IPS DF 4.7 (cell line): Measurements from ENCODE around the gene C2CD4B.

ENCODE experiments used
- DNase-seq: peaks from one replicate; pipeline ENCODE4 v3.0.0-alpha.2; 2013; ENCODE audit warnings: low spot score; ENCODE audit errors: extremely low read depth

The C2CD4B gene, protein sequence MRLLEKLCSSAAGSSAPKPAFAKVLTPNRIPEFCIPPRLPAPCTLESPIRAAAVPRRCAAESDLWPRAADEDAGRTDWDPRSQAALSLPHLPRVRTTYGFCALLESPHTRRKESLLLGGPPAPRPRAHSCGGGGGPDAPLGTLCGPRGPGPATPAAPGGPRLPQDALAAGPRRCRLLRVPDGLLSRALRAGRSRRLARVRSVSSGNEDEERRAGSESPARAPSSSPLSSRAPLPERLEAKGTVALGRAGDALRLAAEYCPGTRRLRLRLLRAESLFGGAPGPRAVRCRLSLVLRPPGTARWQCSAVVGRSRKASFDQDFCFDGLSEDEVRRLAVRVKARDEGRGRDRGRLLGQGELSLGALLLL

DNA sequence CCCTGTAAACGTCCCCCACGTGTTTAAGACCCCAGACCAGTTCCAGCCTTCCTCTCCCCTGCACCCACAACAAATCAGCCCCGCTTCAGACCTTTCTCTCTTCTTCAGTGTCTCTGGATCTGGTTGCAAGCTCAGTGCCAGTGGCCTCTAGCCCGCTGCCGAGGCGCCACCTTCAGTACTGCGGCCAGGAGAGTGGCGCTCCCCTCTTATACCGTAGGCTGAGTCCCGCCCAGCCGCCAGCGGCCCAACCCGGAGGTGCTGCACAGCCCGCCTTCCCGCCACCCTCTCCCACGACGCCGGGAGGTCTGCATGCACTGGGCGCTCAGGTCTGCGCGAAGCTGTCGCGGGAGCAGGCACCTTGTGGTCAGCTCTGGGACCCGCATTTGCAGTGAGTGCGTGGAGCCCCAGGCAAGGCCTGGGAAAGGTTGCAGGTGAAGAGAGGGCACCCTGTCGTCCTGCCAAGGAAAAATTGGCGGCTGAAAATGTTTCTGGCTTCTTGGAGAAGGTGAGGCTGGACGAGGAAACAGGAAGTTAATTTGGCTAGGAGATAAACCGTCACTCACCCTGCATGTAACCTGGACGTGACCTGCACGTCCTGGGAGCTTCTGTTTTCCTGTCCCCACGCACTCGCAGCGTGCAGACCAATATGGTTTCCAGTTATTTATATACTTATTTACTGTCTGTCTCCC, at the start of gene C2CD4B:
Gene C2CD4B (minus strand): TSS at position 182 of the 689 bp plus-strand sequence. CDS start 301 bp downstream, outside the sequence.
- DNase-seq: no peak

DNA sequence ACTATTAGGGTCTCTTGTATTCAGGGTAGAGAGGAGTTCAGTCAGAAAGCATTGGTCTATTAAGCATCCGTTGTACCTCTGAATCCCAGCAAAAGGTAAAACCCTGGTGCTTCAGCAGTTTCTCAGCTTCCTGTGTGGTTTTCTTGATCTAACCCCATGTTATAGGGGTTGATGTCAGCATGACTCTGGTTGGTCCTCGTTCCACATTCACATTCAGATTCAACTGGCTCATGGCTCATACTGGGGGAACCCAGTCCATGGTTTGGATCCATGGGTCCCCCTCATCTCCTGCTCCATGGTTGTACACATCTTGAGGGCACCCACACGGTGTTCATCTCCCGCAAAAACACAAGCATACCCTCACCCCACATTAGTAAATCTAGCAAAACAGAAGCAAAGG, 47.7 kb upstream of the C2CD4B start:
- no peak for DNase-seq

DNA sequence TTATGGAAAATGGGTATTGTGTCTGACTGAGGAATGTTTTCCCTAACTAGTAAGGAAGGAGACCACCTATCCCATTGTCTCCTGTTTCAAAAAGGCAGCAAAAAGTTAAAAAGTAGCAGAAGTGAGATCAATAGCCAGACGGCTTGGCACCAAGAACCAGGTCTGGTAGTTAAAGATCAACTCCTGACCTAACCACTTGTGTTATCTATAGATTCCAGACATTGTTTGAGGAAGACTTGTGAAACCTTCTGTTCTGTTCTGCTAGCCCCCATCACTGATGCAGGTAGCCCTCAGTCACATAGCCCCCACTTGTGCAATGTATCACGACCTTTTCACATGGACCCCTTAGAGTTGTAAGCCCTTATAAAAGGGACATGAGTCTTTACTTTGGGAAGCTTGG, 46.3 kb upstream of the C2CD4B start:
- DNase-seq: no peak

DNA sequence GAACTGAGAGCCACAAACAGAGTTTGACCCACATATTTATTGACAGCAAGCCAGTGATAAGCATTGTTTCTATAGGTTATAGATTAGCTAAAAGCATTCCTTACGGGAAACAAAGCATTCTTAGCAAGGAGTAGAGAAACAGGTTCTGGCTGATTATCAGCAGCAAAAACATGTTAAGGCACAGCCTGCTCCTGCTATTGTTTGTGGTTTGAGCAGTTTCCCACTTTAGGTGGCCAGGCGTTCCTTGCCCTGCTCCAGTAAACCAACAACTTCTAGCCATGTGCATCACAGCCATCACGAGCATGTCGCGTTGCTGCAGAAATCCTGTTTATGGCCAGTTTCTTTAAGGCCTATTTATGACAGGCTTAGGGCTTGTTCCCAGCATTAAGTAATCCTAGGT, 44.7 kb upstream of the C2CD4B start:
- DNase-seq: no peak

DNA sequence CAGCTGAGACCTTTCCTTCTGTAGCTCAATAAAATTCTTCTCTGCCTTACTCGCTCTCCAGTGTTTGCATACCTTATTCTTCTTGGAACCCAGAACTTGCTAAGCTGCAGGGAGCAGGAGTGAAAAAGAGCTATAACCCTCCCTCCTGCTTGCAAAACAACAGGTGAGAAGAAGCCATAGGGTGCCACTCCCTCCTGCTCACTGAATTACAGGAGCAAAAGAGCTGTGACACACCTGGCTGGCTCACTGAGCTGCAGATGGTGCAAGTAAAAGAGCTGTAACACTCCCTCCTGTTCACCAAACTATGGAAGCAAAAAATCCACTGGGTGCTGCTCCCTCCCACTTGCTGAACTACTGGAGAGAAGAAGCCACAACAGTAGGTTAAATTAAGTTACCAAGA, 44.2 kb upstream of the C2CD4B start:
- DNase-seq: no peak

DNA sequence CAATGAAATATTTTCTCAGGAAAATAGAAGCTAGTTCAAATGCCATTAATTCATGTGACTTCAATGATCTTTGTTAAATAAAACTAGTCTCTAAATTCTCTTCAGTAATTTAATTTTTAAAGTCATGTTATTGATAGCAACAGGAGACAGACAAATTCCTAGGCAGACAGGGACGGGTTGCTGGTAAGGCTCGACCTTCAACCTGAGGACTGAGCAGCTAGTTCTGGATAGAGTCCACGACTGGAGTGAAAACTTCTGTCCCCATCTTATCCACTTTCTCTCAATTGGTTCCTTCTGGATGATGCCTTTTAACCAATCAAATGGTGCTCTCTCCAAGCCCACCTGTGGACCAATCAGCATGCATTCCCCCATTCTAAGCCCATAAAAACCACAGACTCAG, 43.8 kb upstream of the C2CD4B start:
- DNase-seq: no peak

DNA sequence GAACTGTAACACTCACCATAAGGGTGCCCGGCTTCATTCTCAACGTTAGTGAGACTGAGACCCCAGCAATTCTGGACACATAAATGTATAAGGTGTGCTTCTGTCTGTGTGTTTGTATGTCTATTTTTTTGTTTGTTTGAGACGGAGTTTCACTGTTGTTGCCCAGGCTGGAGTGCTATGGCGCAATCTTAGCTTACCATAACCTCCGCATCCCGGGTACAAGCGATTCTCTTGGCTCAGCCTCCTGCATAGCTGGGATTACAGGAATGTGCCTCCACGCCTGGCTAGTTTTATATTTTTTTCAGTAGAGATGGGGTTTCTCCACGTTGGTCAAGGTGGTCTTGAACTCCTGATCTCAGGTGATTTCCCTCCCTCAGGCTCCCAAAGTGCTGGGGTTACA, 43.3 kb upstream of the C2CD4B start:
- no peak for DNase-seq

DNA sequence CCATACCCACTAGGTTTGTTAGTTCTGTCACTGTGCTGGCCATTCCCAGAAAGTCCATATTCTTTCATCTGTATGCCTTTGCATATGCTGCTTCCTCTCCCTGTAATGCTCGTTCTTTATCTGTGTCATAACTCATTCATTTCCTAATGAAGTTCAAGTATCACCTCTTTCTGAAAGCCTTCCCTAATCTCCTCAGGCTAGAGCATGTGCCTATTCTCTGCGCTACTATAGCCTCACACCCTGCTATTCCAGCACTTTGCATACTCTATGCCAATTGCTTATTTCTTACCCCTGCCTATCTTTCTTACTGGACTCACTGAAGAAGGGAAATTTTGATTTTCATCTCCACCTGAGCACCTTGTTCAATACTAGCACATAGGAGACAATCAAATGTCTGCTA, 25.6 kb upstream of the C2CD4B start:
- DNase-seq: no peak

DNA sequence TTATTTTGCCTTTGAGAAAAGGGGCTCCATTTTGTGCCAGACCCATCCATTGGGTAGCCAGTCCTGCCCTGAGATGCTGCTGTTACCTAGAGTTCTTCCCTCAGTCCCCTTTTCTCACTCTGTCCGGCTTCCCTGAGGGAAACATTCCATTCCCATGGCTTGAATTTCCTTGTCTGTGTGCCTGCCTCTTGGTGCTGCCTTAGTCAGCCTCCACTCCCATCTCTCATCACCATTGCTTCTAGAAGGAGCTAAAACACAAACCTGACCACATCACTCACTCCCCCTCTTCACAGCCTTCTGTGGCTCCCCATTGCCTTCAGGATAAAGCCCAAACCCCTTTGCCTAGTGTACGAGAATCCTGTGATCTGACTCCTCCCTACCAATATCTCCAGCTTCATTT, 25.2 kb upstream of the C2CD4B start:
- no peak for DNase-seq

DNA sequence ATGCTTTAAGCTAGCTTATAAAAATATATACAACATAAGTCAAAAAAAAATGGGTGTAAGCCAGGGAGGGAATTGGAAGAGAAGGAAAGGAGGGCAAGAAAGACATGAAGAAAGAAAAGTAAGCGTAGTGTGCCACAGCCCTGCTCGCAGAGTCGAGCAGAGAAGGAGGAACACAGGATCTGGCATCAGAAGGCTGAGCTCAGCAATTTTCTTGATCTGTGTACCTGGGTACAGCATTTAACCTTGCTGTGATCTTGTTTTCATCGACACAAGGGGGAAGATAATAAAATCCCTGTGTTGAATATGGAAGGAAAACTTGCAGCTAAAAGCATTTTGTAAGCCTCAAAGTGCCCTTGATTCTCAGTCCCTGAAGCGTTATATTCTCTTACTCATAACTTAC, 23.7 kb upstream of the C2CD4B start:
- no peak for DNase-seq

DNA sequence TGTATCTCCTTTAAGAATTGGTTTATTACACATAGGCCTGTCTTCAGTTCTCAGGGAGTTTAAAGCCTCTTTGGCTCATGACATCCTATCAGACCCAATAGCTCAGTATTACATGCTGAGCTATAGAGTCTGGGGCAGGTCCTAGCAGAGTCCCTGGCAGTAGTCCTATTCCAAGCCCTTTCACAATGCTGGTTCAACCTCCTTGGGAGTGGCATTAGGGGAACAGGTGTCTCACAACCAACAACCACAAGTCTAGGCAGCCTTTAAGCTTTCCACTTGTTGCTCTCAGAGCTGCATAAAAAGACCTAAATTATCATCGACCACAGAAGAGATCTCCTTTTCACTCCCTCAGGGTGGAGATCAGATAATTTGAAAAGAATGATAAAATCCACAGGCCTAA, 22.8 kb upstream of the C2CD4B start:
- DNase-seq: no peak

DNA sequence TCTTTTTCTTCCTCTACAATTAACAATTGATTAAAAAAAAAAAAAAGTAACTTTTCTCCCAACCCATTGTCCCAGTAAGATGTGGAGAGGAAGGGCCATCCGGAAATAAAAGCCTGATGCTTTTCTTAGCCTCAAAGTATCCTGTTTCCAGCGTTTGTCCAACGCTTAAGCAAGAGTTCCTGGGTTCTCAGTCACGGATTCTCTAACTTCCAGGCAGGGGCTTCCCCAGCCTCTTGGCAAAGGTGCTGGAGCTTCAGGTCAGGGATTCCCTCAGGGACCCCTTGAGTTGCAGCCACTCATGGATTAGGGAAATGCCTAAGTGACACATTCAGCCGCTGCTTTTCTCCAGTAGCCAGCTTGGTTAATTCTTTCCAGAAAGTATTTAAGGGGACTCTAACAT, 22.3 kb upstream of the C2CD4B start:
- no peak for DNase-seq

DNA sequence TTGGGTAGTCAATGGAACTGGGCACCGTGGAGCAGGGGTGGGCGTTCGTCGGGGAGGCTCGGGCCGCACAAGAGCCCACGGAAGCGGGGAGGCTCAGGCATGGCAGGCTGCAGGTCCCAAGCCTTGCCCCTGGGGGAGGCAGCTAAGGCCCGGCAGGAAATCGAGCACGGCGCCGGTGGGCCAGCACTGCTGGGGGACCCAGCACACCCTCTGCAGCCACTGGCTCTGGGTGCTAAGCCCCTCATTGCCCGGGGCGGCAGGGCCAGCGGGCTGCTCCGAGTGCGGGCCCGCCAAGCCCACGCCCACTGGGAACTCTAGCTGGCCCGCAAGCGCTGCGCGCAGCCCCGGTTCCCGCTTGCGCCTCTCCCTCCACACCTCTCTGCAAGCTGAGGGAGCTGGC, 21.5 kb upstream of the C2CD4B start:
- DNase-seq: no peak

DNA sequence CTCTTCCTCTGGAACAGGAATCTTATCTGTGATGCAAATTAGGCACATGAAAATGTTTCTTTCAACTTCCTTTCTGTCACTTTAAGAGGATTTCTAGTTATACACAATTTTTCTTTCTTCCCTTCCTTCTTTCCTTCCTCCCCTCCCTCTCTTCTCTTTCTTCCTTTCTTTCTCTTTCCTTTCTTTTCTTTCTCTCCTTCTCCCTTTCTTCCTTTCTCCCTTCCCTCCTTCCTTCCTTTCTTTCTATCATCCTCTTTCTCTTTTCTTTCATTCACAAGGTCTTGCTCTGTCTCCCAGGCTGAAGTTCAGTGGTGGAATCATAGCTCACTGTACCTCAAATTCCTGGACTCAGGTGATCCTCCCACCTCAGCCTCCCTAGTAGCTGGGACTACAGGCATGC, 18.0 kb upstream of the C2CD4B start:
- DNase-seq: no peak

DNA sequence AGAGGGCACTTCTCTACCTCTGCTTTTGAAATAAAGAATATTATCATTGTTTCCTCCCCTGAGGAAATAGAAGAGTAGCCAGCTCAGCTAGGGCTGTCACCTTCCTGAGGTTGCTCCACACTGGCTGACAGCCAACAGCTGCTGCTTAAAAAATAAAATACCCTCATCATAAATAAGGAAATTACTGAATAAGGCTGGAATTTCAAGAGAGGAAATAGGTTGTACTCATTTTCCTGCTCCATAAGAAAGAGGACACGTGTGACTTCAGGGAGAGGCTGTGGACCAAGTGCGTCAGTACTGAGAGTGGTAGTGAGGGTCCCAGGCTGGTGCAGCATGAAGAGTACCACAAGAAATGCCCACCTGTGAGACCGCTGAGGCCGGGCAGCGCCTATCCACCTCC, 8.1 kb upstream of the C2CD4B start:
- no peak for DNase-seq

DNA sequence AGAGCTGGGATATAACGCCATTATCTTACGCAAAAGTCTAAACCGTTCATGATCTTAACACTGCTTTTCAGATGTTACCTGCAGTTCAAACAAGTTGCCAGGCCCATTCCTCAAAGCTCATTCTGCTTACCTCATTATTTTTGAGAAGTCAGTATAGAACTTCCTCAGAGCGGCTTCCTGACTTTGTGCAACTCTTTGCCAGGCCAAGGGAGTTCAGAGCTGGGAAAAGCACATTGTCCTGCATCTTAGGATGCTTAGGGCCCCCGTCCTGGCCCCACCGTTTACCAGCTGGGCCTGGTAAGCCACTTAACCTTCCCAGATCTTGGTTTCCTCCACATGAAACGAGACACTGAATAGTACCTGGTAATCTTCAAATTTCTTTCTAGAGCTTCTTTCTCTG, 6.8 kb upstream of the C2CD4B start:
- DNase-seq: no peak

DNA sequence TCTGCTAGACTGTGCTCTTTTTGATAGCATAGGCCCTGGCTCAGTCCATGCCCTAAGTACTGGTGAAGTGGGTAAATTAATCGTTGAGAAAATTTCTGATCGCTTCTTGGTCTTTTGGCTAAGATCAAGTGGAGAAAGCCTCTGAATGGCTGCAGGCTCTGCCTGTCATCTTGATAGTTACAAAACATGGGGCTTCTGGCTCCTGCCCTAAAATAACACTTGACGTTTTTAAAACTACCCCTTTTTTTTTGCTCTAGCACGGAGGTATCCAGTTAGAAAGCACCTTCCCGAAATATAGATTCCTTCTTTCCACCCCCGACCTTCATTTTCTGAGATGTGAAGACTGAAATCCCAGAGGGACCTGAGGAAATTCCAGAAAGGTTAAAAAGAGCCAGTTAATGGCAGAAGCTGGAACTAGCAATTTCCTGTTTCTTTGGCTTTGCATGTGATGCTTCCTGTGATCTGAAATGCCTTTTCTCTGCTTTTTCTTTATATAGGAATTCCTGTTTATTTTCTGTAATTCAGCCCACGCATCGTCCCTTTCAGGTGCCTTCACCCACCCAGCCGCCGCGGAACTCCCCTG, 799 bp upstream of the C2CD4B start:
- DNase-seq: no peak

DNA sequence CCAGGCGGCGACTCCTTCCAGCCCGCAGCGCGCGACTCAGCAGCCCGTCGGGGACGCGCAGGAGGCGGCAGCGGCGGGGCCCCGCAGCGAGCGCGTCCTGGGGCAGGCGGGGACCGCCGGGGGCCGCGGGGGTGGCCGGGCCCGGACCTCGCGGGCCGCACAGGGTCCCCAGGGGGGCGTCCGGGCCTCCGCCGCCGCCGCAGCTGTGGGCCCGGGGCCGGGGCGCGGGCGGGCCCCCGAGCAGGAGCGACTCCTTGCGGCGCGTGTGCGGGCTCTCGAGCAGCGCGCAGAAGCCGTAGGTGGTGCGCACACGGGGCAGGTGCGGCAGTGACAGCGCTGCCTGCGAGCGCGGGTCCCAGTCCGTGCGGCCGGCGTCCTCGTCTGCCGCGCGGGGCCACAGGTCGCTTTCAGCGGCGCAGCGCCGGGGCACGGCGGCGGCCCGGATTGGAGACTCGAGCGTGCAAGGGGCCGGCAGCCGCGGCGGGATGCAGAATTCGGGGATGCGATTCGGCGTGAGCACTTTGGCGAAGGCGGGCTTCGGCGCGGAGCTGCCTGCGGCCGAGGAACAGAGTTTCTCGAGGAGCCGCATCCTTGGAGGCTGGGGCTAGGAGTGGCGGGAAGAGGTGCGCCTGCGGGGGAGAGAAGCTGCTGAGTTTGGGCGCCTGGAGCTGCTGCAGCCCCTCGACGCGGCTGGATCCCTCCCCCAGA, 535 bp downstream of the C2CD4B start:
- no peak for DNase-seq

DNA sequence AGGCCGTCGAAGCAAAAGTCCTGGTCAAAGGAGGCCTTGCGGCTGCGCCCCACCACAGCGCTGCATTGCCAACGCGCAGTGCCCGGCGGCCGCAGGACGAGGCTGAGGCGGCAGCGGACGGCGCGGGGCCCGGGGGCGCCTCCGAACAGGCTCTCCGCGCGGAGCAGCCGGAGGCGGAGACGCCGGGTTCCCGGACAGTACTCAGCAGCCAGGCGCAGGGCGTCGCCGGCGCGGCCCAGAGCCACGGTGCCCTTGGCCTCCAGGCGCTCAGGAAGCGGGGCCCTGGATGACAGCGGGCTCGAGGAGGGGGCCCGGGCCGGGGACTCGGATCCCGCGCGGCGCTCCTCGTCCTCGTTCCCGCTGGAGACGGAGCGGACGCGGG, 1.1 kb downstream of the C2CD4B start:
- DNase-seq: no peak

DNA sequence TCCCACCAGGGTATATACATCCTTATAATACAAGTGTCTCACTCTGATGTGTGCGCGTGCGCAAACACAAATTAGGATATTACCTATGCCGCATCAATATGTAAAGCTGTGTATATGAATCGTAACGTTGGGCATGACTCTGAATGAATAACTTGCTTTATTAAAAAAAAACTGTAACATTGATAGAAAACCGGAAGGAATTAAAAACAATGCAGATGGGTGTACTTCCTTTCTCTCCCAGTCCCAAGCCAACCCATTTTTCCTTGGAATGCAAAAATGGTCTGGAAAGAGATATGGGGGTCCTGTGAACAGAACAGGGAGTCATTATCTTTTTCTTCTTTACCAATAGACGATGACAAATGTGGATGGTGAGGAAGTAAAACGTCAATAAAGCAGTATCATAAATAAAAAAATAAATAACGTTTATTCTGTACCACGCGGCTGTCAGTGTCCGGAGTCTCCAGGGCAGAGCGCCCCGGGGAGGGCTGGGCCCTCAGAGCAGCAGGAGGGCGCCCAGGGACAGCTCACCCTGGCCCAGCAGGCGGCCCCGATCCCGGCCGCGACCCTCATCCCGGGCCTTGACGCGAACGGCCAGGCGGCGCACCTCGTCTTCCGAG, 1.6 kb downstream of the C2CD4B start:
- no peak for DNase-seq

DNA sequence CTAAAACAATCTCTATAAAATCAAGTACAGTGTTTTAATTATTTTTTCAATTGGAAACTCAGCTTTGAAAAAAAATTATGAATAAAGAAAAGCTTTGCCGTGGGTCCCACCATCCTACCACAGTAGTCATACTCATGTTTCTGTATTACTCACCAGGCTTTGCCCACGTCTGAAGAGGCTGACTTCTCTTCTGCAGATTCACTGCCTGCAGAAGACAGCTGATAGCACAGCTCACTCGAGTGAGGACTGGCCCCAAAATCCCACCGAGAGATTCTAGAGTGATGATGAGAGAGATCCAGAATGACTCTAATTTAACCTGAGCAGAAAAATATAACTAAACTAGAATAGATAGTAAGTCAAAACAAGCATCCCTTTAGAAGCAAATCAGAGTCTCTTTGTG, 11.9 kb downstream of the C2CD4B start:
- no peak for DNase-seq

DNA sequence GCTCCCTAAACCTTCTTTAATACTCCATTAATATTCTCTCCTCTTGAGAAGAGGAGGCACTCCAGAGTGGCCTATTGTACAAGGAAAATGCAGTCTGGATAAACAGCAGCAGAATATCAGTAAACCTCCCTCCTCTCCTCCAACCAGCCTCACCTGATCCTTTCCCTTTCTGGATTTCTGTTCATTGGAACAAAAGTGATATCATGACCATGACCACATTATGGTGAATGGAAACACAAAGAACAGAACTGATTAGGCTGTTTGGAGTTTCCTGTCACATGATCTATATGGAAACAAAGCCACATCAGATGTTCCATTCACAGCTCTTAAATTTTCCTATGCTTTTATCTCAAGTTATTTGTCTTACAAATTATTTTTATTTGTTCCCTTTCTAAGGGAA, 14.6 kb downstream of the C2CD4B start:
- DNase-seq: no peak
